GM19467 (cell line): Measurements from ENCODE around the gene HEPH.
"Not testable (repeated sequence)": the region's sequence is repeated elsewhere in the genome, so short reads cannot be mapped to it uniquely, and the experiment has no call there.

ENCODE experiments used
- ATAC-seq: cut with Tn5 transposase; IDR thresholded peaks from one replicate; pipeline ENCODE4 v1.9.1; 2021; ENCODE audit warnings: mild to moderate bottlenecking, moderate library complexity; ENCODE audit not compliant: unreplicated experiment

Gene HEPH

DNA sequence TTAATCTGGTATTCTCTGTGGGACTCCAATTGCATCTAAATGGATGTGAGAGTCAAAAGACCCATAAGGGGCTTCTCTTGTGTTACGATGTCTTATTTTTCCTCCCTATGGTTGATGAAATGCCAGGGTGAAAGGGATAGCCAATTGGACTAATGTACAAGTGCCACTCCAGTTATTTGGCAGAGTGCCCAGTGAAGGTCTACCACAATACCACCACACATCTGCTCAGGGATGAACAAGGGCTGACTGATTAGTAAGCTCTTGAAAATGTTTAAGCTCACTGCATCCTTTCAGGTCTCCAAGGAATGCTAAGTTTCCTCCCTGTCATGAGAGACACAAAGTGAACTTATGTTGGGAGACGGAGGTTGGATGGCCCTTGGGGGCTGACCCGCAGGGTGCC is 57.8 kb downstream of the HEPH start:
- ATAC-seq = no peak

DNA sequence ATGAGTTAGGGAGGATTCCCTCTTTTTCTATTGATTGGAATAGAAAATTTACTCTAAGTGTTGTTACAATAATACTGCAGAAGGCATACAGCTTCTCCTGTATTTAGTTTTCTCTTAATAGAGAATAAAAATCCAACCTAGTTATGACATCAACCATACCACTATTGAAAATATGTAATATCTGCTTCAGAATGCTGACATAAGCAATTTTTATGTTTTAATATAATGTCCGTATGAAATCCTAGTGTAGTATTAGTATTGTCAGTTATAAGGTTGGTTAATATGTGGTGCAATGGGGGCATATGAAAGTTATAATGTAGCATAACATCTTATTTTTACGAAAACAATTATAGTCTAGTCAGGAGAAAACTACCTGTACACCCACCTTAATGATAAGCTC is 68.2 kb downstream of the HEPH start:
- no peak for ATAC-seq

DNA sequence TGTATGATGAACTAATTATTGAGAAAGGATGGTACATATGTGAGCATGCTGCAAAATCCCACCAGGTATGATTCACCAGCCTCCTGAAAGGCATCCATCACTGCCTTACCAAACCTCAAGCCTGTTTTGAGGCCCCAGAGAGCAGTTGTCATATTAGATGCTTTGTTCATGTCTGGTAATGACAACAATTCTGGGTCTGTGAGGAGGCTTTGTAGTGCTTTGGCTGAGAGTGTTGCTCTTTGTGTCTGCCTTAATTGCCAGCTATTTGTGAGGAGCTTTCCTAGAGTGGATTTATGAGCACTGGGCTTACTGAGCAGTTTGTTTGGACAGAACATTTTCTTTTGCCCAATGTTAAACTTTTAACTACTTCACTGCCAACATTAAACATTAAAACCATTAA is 69.2 kb downstream of the HEPH start:
- no peak for ATAC-seq

DNA sequence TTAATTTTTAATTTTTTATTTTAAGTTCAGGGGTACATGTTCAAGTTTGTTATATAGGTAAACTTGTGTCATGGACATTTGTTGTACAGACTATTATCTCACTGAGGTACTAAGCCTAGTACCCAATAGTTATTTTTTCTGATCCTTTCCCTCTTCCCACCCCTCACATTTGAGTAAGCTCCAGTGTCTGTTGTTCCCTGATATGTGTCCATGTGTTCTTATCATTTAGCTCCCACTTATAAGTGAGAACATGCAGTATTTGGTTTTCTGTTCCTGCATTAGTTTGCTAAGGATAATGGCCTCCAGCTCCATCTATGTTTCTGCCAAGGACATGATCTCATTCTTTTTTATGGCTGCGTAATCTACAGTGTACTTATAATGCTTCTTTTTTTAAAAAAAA is 69.9 kb downstream of the HEPH start:
- not testable (repeated sequence) for ATAC-seq

DNA sequence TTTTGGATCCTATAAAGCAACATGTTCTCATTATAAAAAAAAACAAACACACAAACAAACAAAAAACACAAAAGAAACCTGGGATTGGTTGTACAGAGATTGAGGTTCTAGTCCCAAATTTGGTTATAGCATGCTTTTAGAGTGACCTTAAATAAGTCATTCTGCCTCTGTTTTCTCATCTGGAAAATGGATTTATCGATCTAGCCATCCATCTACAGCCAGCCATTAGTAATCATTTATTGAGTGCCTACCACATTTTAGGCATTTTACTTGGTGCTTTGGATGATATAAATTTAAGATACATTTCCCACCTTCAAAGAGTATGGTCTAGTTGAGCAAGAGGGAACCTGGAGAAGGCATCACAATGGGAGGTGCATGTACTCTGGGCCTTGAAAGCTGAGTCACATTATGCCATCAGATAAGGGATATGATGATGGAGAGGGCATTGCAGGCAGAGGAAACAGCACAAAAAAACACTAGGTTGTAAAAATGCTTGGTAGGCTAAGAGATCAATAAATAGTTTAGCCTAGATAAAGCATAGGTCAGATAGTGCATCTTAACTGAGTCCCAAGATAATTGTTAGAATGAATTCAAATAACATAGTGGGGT is 91.4 kb downstream of the HEPH start:
- ATAC-seq = no peak

DNA sequence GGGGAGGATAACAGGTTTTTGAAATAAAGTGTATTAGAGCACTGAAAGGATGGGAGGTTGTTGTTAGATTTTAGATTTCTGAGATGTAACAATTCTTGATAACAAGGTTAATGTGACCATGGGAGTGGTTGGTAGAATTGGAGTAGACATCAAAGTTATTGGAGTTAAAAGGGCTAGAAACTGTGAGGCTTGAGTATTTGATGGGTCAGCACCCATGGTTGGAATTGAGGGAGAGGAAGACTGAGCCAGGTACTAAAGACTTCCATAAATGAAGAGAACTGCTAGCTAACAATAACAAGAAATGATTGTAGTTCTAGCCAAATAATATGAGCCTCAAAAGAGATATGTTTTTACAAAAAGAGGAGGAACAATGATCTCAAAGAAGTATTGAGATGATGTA is 98.8 kb downstream of the HEPH start:
- ATAC-seq = no peak
